ENCODE results near the gene PSMB9. TPM values are rescaled to one million over a fixed set of nuclear protein-coding genes. Genes with fewer than 3 reads are reported as not detected.

The PSMB9 gene
- total RNA-seq, 1 donor: 10.8 TPM

DNA sequence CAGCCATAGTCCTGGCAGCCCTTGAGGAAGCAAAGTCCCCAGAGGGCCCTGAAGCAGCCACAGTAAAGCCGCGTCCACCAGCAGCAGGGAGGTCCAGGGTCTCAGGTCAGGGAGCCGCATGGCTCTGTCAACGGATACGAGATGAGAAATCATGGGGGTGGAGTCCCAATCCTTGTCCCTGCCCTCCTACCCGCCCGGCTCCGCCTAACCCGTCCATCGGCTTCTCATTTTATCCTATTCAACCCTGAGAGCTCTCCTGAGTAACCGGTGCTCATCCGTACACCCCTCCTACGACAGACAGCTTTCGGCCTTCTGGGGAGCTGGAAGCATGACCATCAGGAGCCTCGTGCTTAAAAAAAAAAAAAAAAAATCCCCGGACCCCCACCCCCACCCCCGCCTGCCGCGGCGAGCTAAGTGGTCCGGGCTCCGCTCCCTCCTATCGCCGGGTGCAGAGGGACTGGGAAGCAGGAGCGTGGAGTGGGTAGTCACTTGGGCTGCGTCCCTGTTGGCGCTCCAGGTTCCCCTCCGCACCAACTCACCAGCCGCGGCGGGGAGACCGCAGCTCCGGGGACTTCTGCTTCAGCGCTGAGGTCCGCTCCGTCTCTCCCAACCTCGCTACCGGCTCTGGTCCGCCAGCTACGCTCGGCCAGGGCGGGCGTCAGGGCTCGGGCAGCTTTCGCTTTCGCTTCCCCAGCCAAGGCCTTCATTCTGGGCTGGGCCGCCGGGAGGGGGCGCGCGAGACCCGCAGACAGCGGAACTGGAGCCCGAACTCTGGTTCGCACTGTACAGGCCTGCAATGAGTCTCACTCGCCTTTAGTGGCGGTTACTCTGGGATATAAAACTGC, 15.7 kb upstream of the PSMB9 start, which contains the start of gene TAP2:
Gene TAP2 (minus strand): TSS at position 626 of the 845 bp plus-strand sequence. CDS start 506 bp downstream, at position 120.
- peak within 1 kb of the TSS; percentile 90 for H3K4me3 ChIP-seq (ENCODE audit: low read depth, low read length)
- DNase-seq (ENCODE audit: low read depth): peak; percentile 90
- TF ChIP-seq, protein P1, sequence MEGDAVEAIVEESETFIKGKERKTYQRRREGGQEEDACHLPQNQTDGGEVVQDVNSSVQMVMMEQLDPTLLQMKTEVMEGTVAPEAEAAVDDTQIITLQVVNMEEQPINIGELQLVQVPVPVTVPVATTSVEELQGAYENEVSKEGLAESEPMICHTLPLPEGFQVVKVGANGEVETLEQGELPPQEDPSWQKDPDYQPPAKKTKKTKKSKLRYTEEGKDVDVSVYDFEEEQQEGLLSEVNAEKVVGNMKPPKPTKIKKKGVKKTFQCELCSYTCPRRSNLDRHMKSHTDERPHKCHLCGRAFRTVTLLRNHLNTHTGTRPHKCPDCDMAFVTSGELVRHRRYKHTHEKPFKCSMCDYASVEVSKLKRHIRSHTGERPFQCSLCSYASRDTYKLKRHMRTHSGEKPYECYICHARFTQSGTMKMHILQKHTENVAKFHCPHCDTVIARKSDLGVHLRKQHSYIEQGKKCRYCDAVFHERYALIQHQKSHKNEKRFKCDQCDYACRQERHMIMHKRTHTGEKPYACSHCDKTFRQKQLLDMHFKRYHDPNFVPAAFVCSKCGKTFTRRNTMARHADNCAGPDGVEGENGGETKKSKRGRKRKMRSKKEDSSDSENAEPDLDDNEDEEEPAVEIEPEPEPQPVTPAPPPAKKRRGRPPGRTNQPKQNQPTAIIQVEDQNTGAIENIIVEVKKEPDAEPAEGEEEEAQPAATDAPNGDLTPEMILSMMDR (IDR thresholded peaks at IDR 0.05; ENCODE audit: insufficient read depth, low read length): peak; percentile 92

- DNase-seq (ENCODE audit: low read depth): no peak
- TF ChIP-seq, protein P1 (IDR thresholded peaks at IDR 0.05; ENCODE audit: insufficient read depth, low read length): no peak
- no peak overlapping the region for H3K4me3 ChIP-seq (ENCODE audit: low read depth, low read length)
Observed at GRCh38 chr6:32839356-32839755, 14.6 kb upstream of the PSMB9 start.

GRCh38 chr6:32840604-32841246, 13.3 kb upstream of the PSMB9 start:
- DNase-seq (ENCODE audit: low read depth): no peak
- no peak overlapping the region for H3K4me3 ChIP-seq (ENCODE audit: low read depth, low read length)
- TF ChIP-seq, protein P1 (IDR thresholded peaks at IDR 0.05; ENCODE audit: insufficient read depth, low read length): no peak

DNA sequence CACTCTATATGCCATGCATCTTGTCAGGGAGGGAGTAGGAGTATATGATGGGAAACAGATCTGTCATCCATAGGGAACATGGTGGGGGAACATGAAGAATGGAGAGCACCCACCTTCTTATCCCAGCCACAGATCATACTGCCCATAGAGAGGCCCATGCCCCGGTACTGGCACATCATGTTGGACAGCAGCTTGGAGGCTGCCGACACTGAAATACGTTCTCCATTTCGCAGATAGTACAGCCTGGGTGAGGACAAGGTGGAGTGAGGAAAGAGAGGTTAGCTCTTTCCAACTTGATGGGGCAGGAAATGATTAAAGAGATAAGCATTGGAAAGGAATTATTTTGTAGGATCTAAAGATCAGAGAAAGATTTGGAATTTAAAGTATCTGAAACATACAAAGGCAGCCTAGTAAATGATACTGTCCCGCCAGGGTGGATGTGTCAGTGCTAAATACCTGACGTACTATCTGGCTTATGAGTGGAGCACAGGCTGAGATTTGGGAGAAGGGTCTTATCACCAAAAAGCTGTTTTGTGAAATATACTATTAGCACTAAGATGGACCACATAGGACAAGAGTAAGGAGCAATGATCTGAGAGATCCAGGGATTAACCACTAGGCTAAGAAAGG, 11.9 kb upstream of the PSMB9 start:
- TF ChIP-seq, protein P1 (IDR thresholded peaks at IDR 0.05; ENCODE audit: insufficient read depth, low read length): no peak
- H3K4me3 ChIP-seq (ENCODE audit: low read depth, low read length): no peak overlapping the region
- no peak for DNase-seq (ENCODE audit: low read depth)

- peak overlapping the region; percentile 88 for H3K4me3 ChIP-seq (ENCODE audit: low read depth, low read length)
- DNase-seq (ENCODE audit: low read depth): no peak
- TF ChIP-seq, protein P1 (IDR thresholded peaks at IDR 0.05; ENCODE audit: insufficient read depth, low read length): no peak
Observed at GRCh38 chr6:32842690-32843089, 11.3 kb upstream of the PSMB9 start.

- DNase-seq (ENCODE audit: low read depth): peak; percentile 23
- H3K4me3 ChIP-seq (ENCODE audit: low read depth, low read length): peak overlapping the region; percentile 88
- TF ChIP-seq, protein P1 (IDR thresholded peaks at IDR 0.05; ENCODE audit: insufficient read depth, low read length): no peak
Observed at GRCh38 chr6:32843331-32843978, 10.5 kb upstream of the PSMB9 start.
